ENCODE results near the gene ZNF91.
"Not testable (repeated sequence)": the region's sequence is repeated elsewhere in the genome, so short reads cannot be mapped to it uniquely, and the experiment has no call there.

Gene ZNF91

DNA sequence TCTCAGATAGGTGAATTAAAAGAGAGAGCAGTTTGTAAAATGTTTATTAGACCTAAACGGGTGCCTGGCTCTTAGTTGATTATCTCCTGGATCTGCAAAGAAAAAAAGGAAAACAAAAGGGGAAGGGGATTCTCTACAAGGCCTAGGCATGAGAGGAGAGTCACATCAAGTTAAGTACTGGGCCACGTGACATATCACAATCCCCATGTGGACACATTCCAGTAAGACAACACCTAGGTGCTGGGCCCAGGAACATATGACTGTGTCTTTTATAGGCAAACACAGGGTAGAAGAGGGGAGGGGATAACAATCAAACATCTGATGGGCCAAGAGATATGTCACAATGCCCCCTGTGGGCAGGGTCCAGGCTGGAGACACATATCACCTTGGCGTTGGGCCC, 4.2 kb upstream of the ZNF91 start:
- no peak overlapping the region for H3K4me3 ChIP-seq (ENCODE audit: low read depth, low read length)
- TF ChIP-seq CTCF (IDR thresholded peaks at IDR 0.05; ENCODE audit: insufficient read depth, low read depth, low read length, missing control alignments), result no peak
- no peak for DNase-seq (ENCODE audit: low read depth)

DNA sequence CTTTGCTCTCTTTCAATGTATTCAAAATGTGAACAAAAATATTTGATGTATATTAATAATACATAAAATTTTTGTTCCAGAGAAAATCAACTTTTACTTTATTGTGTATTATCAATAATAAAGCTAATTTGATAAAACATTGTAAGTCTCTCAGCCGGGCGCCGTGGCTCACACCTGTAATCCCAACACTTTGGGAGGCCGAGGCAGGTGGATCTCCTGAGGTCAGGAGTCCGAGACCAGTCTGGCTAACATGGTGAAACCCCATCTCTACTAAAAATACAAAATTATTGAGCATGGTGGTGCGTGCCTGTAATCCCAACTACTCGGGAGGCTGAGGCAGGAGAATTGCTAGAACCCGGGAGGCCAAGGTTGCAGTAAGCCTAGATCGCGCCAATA, 449 bp upstream of the ZNF91 start:
- H3K4me3 ChIP-seq (ENCODE audit: low read depth, low read length), result peak overlapping the region; percentile 87
- not testable (repeated sequence) for DNase-seq (ENCODE audit: low read depth)

- no peak for TF ChIP-seq CTCF (IDR thresholded peaks at IDR 0.05; ENCODE audit: insufficient read depth, low read depth, low read length, missing control alignments)
- DNase-seq (ENCODE audit: low read depth), result peak; percentile 54
- H3K4me3 ChIP-seq (ENCODE audit: low read depth, low read length), result peak overlapping the region; percentile 87
Measured at GRCh38 chr19:23394511-23394910, 760 bp downstream of the ZNF91 start.

DNA sequence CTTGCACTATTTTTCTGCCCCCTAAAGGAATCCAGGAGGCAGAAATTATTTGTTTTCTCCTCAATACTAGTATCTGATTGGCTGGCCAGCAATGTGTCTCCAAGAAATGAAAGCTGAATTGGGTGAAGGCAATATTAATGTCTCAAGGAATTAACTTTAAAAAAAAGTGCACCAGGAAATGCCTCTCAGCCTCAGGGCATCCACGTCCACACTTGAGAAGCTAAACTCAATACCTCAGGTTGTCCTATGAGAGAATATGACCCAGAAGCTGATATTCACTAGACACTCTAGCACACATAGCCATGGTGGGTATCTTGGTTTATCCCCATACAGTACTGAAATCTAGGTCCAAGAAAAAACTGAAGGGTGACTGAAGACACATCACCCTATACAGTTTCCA, 2.1 kb downstream of the ZNF91 start:
- no peak overlapping the region for H3K4me3 ChIP-seq (ENCODE audit: low read depth, low read length)

DNA sequence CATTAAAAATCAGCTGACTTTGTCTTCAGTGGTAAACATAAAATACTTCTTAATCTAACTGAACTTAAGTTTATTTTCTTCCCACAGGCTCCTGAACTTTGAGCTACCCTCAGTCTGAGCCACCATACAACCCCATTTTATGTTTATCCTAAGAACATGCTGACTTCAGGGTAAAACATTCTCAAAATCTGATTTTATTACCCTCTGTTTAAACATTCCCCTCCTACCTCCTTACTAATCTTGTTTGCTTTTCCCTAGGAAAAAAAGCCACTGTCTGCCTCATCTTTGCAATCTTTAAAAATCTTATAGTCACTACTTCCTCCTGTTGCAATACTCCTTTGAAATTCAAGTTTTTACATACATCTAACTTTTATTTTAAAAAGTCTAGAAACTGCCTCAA, 4.0 kb downstream of the ZNF91 start:
- no peak for TF ChIP-seq CTCF (IDR thresholded peaks at IDR 0.05; ENCODE audit: insufficient read depth, low read depth, low read length, missing control alignments)
- H3K4me3 ChIP-seq (ENCODE audit: low read depth, low read length), result no peak overlapping the region
- no peak for DNase-seq (ENCODE audit: low read depth)

More for the DNA sequence above, 2.1 kb downstream of the ZNF91 start:
- TF ChIP-seq CTCF (IDR thresholded peaks at IDR 0.05; ENCODE audit: insufficient read depth, low read depth, low read length, missing control alignments), result no peak
- no peak for DNase-seq (ENCODE audit: low read depth)

DNA sequence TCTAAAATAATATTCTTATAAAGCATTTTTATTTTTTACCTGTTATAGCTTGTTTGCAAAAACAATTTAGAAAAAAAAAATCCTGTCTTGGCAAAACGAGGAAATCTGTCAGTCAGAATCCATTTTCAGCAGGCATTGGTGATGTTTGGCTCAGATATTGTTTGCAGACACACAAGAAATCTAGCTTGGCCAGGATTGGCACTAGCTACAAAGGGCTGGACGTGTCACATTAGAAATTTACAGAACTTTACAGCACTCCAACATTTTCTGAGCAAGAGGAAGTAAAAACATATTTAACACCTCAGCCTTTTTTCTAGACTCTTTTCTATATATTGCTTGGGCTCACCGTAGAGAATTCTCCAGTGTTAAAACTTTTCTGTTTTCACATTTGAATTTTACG, 9.9 kb downstream of the ZNF91 start:
- DNase-seq (ENCODE audit: low read depth), result no peak
- TF ChIP-seq CTCF (IDR thresholded peaks at IDR 0.05; ENCODE audit: insufficient read depth, low read depth, low read length, missing control alignments), result no peak
- no peak overlapping the region for H3K4me3 ChIP-seq (ENCODE audit: low read depth, low read length)

DNA sequence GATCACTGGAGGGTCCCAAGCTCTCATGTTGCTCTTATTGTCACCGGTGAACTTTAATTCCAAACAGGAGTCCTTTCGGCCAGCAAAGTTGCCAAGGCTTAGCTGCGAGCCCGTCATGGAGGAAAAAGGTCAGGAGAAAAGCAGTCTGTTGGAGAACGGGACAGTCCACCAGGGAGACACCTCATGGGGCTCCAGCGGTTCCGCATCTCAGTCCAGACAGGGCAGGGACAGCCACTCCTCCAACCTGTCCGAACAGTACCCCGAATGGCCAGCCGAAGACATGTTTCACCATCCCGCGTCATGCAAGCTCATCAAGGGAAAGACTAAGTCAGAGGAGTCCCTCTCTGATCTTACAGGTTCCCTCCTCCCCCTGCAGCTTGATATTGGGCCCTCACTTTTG, 10.4 kb downstream of the ZNF91 start:
- H3K4me3 ChIP-seq (ENCODE audit: low read depth, low read length), result no peak overlapping the region
- no peak for TF ChIP-seq CTCF (IDR thresholded peaks at IDR 0.05; ENCODE audit: insufficient read depth, low read depth, low read length, missing control alignments)
- DNase-seq (ENCODE audit: low read depth), result no peak

DNA sequence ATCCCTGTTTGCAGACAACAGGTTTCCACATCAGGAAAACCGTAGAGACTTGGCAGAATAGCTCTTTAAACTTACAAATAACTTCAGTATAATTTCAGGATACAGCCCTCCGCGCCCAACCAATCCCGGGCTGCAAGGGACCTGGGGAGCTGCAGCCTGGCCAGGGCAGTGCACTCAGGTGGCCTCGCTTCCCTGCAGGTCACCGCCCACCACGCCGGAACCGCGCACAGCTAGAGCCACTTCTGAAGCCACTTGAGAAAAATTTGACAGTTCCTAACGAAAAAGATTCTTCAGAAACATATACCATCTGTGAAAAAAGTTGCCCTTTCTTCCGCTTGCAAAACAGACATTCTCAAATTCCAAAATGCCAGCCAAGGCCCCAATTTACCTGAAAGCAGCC, 11.1 kb downstream of the ZNF91 start:
- no peak for TF ChIP-seq CTCF (IDR thresholded peaks at IDR 0.05; ENCODE audit: insufficient read depth, low read depth, low read length, missing control alignments)
- no peak for DNase-seq (ENCODE audit: low read depth)
- H3K4me3 ChIP-seq (ENCODE audit: low read depth, low read length), result no peak overlapping the region

All from GM12865 (cell line).